Progenitor cell of endocrine pancreas (in vitro differentiated cells): ENCODE measurements around the gene ZNF624. TPM values are rescaled to one million over a fixed set of nuclear protein-coding genes. Genes with fewer than 3 reads are reported as not detected.
A peak's percentile ranks its signal among the peaks of the same experiment; 100 is the strongest.

Source experiments
- DNase-seq: peaks from one replicate; pipeline ENCODE4 v3.0.0; 2021; ENCODE audit warnings: low spot score; ENCODE audit not compliant: unreplicated experiment
- H3K27ac Mint-ChIP-seq: 2 replicates; pipeline ENCODE4 v1.8.0; 2021; ENCODE audit warnings: mild to moderate bottlenecking, moderate library complexity, mixed read lengths
- H3K27me3 Mint-ChIP-seq: 2 replicates; pipeline ENCODE4 v1.8.0; 2021; ENCODE audit warnings: mixed read lengths
- H3K36me3 Mint-ChIP-seq: 2 replicates; pipeline ENCODE4 v1.8.0; 2022; ENCODE audit warnings: mixed read lengths; ENCODE audit not compliant: insufficient read depth
- H3K4me1 Mint-ChIP-seq: 2 replicates; pipeline ENCODE4 v1.8.0; 2021; ENCODE audit warnings: low read depth, mixed read lengths
- H3K4me3 Mint-ChIP-seq: 2 replicates; pipeline ENCODE4 v1.8.0; 2021; ENCODE audit warnings: low read depth, mild to moderate bottlenecking, moderate library complexity, mixed read lengths
- H3K9me3 Mint-ChIP-seq: 2 replicates; pipeline ENCODE4 v1.8.0; 2021; ENCODE audit warnings: low read depth, mixed read lengths
- total RNA-seq: library from RNA; stranded (reverse); gene quantifications from 2 replicates; pipeline ENCODE4 v1.2.1, GENCODE V29; 2021
- TF ChIP-seq, protein P1 (sequence below): fragments of 200-600 bp; sonication (generic); IDR thresholded peaks from one replicate; pipeline ENCODE4 v1.5.0; 2021; ENCODE audit warnings: antibody characterized with exemption, mild to moderate bottlenecking; ENCODE audit not compliant: unreplicated experiment

Gene ZNF624
- total RNA-seq, 1 donor from 2014 or later = 9.0 TPM

DNA sequence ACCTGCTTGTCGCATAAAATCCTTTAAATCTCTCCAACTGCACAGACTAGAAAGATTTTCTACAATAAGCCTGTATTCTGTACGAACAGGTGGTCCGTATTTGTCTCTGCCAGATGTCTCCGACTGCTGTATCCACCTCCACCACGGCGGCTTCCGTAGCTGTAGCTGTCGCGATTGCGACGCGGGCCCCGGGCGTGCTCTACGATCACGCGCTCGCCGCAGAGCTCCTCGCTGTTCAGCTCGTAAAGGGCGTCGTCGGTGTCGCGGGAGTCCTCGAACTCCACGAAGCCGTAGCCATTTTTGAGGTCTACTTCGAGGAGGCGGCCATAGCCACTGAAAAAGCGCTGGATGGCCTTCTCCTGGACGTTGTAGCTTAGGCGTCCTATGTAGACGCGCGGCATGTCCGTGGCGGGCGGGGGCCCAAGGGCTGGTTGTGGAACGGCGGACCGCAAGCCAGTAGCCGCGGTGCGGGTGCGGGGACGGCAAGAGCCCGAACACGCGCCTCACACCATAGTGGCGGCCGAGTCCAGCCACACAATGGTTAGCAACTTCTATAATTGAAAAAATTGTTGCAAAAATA lies 36.1 kb downstream of the ZNF624 start:
- TF ChIP-seq, protein P1, sequence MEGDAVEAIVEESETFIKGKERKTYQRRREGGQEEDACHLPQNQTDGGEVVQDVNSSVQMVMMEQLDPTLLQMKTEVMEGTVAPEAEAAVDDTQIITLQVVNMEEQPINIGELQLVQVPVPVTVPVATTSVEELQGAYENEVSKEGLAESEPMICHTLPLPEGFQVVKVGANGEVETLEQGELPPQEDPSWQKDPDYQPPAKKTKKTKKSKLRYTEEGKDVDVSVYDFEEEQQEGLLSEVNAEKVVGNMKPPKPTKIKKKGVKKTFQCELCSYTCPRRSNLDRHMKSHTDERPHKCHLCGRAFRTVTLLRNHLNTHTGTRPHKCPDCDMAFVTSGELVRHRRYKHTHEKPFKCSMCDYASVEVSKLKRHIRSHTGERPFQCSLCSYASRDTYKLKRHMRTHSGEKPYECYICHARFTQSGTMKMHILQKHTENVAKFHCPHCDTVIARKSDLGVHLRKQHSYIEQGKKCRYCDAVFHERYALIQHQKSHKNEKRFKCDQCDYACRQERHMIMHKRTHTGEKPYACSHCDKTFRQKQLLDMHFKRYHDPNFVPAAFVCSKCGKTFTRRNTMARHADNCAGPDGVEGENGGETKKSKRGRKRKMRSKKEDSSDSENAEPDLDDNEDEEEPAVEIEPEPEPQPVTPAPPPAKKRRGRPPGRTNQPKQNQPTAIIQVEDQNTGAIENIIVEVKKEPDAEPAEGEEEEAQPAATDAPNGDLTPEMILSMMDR = no peak
- no peak overlapping the region for H3K4me3 Mint-ChIP-seq
- no peaks in the 10 kb centered on the region for H3K27me3 Mint-ChIP-seq
- H3K27ac Mint-ChIP-seq = no peak overlapping the region
- H3K36me3 Mint-ChIP-seq = peaks cover 33% of the 10 kb centered on the region
- peaks cover 51% of the 10 kb centered on the region for H3K9me3 Mint-ChIP-seq
- DNase-seq = no peak
- H3K4me1 Mint-ChIP-seq = no peaks in the 10 kb centered on the region

DNA sequence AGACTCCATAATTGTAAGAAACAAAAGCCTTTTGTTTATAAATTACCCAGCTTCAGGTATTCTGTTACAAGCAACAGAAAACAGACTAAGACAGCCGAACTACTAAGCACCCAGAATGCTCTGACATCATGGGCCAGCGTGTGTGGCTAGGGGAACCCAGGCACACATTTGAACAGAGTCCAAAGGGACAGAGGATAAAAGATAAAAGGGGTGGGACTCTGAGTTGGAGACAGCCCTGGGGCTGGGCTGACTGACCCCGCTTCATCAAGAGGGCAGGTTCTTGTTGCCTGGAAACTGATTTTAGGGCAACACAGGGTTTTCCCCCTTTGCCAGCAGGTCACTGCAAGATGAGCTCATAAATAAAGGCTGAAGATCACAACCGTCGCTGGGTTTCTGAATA lies 54.1 kb downstream of the ZNF624 start:
- peaks cover 9% of the 10 kb centered on the region for H3K27me3 Mint-ChIP-seq
- H3K27ac Mint-ChIP-seq = no peak overlapping the region
- DNase-seq = no peak
- H3K4me1 Mint-ChIP-seq = no peaks in the 10 kb centered on the region
- H3K4me3 Mint-ChIP-seq = no peak overlapping the region
- TF ChIP-seq, protein P1 = no peak
- H3K9me3 Mint-ChIP-seq = peaks cover 2% of the 10 kb centered on the region
- no peaks in the 10 kb centered on the region for H3K36me3 Mint-ChIP-seq

DNA sequence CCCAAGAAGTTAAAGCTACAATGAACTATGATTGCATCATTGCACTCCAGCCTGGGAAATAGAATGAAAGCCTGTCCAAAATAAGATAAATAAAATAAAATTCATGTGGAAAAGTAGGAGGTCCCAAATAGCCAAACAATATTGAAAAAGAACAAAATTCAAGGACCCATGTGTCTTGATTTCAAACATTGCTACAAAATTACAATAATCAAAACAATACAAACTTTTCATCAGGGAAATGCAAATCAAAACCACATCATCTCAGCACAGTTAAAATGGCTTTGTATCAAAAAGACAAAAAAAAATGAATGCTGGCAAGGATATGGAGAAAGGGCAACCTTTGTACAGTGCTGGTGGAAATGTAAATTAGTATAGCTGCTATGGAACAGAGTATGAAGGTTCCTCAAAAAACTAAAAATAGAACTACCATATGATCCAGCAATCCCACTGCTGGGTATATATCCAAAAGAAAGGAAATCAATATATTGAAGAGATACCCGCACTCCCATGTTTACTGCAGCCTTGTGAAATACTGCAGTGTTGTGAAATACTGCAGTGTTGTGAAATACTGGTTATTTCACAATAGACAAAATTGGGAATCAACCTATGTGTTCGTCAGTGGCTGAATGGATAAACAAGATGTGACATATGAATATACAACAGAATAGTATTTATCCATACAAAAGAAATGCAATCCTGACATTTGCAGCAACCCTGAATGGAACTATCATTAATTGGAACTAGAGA lies 60.1 kb downstream of the ZNF624 start:
- no peak overlapping the region for H3K27ac Mint-ChIP-seq
- H3K4me1 Mint-ChIP-seq = no peaks in the 10 kb centered on the region
- peaks cover 1% of the 10 kb centered on the region for H3K36me3 Mint-ChIP-seq
- H3K27me3 Mint-ChIP-seq = peaks cover 18% of the 10 kb centered on the region
- DNase-seq = no peak
- H3K4me3 Mint-ChIP-seq = no peak overlapping the region
- TF ChIP-seq, protein P1 = no peak
- peaks cover 7% of the 10 kb centered on the region for H3K9me3 Mint-ChIP-seq

DNA sequence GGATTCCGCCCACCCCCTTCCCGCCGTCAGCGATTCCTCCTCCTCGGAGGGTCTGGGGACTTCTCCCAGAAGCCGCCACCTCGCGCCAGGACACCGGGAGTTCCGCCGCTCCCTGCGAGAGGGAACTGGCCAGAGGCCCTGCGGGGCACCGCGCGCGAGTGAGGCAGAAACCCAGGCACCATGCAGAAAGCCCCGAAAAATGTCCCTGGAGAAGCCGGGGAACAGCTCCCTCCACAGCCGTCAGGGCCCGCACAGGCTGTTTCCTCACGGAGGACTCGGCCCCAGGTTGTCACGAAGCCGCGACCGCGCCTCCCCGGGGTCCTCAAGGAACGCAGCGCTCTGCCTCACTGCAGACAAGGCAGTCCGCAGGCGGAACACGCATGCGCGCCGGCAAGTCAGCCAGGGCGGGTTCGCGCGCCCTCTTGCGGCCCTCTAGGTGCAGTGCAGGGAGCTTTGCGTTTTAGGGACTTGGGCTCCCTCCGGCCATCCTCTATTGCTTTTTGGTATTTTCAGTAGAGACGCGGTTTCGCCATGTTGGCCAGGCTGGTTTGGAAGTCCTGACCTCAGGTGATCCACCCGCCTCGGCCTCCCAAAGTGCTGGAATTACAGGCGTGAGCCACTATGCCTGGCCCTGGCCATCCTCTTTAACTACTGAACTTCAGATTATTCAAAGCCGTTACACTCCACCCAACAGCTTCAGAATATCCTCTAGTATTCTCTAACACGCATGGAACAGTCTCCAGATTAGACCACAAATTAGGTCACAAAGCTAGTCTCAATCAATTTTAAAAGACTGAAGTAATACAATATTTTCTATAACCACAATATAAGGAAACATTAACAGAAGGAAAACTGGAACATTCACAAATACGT lies 64.3 kb downstream of the ZNF624 start:
- Mint-ChIP-seq H3K36me3 (peaks cover 1% of the 10 kb centered on the region), H3K4me3 (peak overlapping the region; percentile 73), H3K27ac (peak overlapping the region; percentile 59), H3K4me1 (no peaks in the 10 kb centered on the region), H3K9me3 (peaks cover 4% of the 10 kb centered on the region), H3K27me3 (peaks cover 35% of the 10 kb centered on the region)
- peak; percentile 94 for DNase-seq
- TF ChIP-seq, protein P1 = peak; percentile 97

DNA sequence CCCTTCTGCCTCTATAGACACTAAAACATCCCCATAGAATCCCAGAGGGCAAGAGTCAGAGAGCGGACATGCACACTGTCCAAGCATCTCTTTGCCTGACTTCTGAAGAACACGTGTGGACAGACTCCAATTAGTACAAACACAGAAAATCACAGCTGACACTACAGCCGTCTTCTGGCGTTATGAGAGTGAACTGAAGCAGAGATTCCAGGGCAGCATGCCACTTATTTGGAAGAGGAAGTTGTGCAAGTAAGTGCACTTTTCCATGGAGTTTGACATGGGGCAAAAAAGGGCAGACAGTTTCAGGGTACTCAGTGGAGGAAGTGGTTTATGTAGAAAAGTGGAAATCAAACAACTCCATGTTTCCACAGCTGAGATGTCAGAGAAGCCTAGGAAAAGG lies 67.9 kb downstream of the ZNF624 start:
- no peak for DNase-seq
- Mint-ChIP-seq H3K9me3 (peaks cover 4% of the 10 kb centered on the region), H3K36me3 (peaks cover 1% of the 10 kb centered on the region), H3K27ac (no peak overlapping the region), H3K27me3 (peaks cover 40% of the 10 kb centered on the region), H3K4me1 (peaks cover 3% of the 10 kb centered on the region), H3K4me3 (no peak overlapping the region)
- TF ChIP-seq, protein P1 = no peak
